SK-N-MC (cell line): ENCODE data around the gene GOPC.

ENCODE experiments used
- DNase-seq: peaks from one replicate; pipeline ENCODE4 v3.0.0-alpha.2; 2011; ENCODE audit warnings: low read depth, low spot score
- H3K27ac ChIP-seq: fragments of 200-600 bp; sonication (generic); 2 replicates; pipeline ENCODE4 v1.5.1; 2016; ENCODE audit warnings: mixed run types
- H3K36me3 ChIP-seq: fragments of 200-600 bp; sonication (generic); 2 replicates; pipeline ENCODE4 v1.6.1; 2017; ENCODE audit warnings: antibody characterized with exemption, low read length, mixed read lengths; ENCODE audit not compliant: insufficient read depth
- H3K4me3 ChIP-seq: fragments of 200-600 bp; sonication (generic); 2 replicates; pipeline ENCODE4 v1.5.1; 2016
- H3K9ac ChIP-seq: fragments of 200-600 bp; sonication (generic); 2 replicates; pipeline ENCODE4 v1.8.0; 2017; ENCODE audit warnings: mixed run types, mixed read lengths; ENCODE audit not compliant: insufficient read length
- H3K9me3 ChIP-seq: fragments of 200-600 bp; sonication (generic); 2 replicates; pipeline ENCODE4 v1.6.1; 2017; ENCODE audit warnings: low read depth, mild to moderate bottlenecking, antibody characterized with exemption, low read length, moderate library complexity, mixed read lengths
- EZH2 ChIP-seq: fragments of 200-600 bp; sonication (generic); IDR thresholded peaks from one replicate; pipeline ENCODE4 v1.6.1; 2017; ENCODE audit warnings: antibody characterized with exemption
- FOXP2 ChIP-seq: optimal IDR thresholded peaks from 2 replicates; pipeline ENCODE3; 2011; ENCODE audit warnings: mild to moderate bottlenecking, moderate library complexity; ENCODE audit not compliant: insufficient read depth; ENCODE audit errors: extremely low read length, control extremely low read depth
- POLR2AphosphoS5 ChIP-seq: IDR thresholded peaks from 2 replicates; pipeline ENCODE4 v1.6.1; 2012; ENCODE audit warnings: mild to moderate bottlenecking, low read depth, low read length, borderline replicate concordance

The GOPC gene

DNA sequence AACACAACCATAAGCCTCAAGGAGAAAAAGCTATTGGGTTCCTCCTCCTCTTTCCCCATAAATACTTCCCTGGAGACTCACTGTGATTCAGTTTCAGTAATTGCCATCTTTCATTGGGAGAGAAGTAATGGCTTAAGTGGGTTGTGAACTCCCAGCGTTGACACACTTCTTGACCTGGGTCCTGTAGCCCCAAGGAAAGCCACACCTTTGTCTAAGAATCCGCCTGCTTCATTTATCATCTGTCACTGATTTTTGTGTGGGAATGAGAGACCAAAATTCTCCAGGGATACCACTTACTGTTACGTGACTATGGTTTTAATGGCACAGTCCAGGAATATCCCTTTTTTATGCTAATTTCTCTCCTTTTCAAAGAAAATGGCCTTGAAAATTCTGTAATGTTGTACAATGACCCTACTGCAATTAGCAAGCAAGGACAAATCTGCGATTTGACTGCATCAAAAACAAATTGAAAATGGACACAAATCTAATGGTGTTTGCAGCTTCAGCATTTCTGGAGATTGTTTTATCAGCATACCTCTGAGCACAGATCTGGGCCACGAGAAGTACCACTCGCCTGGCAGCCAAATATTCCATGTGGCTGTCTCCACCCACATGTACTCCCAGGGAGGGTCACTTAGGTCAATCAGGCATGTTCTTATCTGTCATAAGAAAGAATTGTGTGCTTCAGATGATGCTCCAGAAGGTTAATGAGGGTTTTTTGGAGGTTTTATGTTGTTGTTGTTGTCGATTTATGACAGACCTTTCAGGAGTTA is 90.1 kb downstream of the GOPC start:
- no peak overlapping the region for H3K27ac ChIP-seq
- no peak overlapping the region for H3K4me3 ChIP-seq
- TF ChIP-seq FOXP2 (no peak), POLR2AphosphoS5 (no peak), EZH2 (no peak)
- no peak for DNase-seq
- H3K36me3 ChIP-seq, result no peaks in the 10 kb centered on the region
- H3K9ac ChIP-seq, result no peak overlapping the region
- H3K9me3 ChIP-seq, result no peaks in the 10 kb centered on the region
